GM23338 (cell line): Measurements from ENCODE around the gene SPSB4. TPM values are rescaled to one million over a fixed set of nuclear protein-coding genes. Genes with fewer than 3 reads are reported as not detected.

ENCODE experiments used
- ATAC-seq: fragments of 200-7000 bp; cut with Tn5 transposase; 3 replicates; pipeline ENCODE4 v1.9.1; 2020
- DNase-seq: peaks from one replicate; pipeline ENCODE4 v3.0.0-alpha.2; 2015; ENCODE audit warnings: low spot score
- H2AFZ ChIP-seq: fragments of 200-600 bp; sonication (generic); 2 replicates; pipeline ENCODE4 v1.8.0; 2016; ENCODE audit warnings: antibody characterized with exemption, mild to moderate bottlenecking, moderate library complexity
- H3F3A ChIP-seq: fragments of 200-600 bp; sonication (generic); replicated peaks from 2 replicates; pipeline ENCODE4 v1.8.0; 2017; ENCODE audit warnings: antibody characterized with exemption, mixed run types, low read depth
- H3K27ac ChIP-seq: fragments of 200-600 bp; sonication (generic); 2 replicates; pipeline ENCODE4 v1.6.1; 2016; ENCODE audit warnings: low read depth
- H3K27me3 ChIP-seq: fragments of 200-600 bp; sonication (generic); 2 replicates; pipeline ENCODE4 v1.8.0; 2016; ENCODE audit warnings: mild to moderate bottlenecking, mixed run types, moderate library complexity; ENCODE audit not compliant: insufficient read depth
- H3K36me3 ChIP-seq: fragments of 200-600 bp; sonication (generic); 2 replicates; pipeline ENCODE4 v1.8.0; 2016; ENCODE audit warnings: mild to moderate bottlenecking; ENCODE audit not compliant: insufficient read depth
- H3K4me1 ChIP-seq: fragments of 200-600 bp; sonication (generic); 2 replicates; pipeline ENCODE4 v1.8.0; 2016; ENCODE audit warnings: mild to moderate bottlenecking, moderate library complexity; ENCODE audit not compliant: insufficient read depth
- H3K4me2 ChIP-seq: fragments of 200-600 bp; sonication (generic); 2 replicates; pipeline ENCODE4 v1.7.1; 2017; ENCODE audit warnings: mixed run types
- H3K4me3 ChIP-seq: fragments of 200-600 bp; sonication (generic); 2 replicates; pipeline ENCODE4 v1.6.1; 2016; ENCODE audit warnings: mixed run types
- H3K79me2 ChIP-seq: fragments of 200-600 bp; sonication (generic); replicated peaks from 2 replicates; pipeline ENCODE4 v1.8.0; 2017; ENCODE audit warnings: mild to moderate bottlenecking; ENCODE audit not compliant: insufficient read depth
- H3K9me2 ChIP-seq: fragments of 200-600 bp; sonication (generic); 2 replicates; pipeline ENCODE4 v1.8.0; 2017; ENCODE audit not compliant: insufficient read depth
- H4K20me1 ChIP-seq: fragments of 200-600 bp; sonication (generic); replicated peaks from 2 replicates; pipeline ENCODE4 v1.8.0; 2017; ENCODE audit warnings: mild to moderate bottlenecking; ENCODE audit not compliant: insufficient read depth
- H3K27ac Mint-ChIP-seq: 2 replicates; pipeline ENCODE4 v1.8.0; 2020; ENCODE audit warnings: inconsistent platforms, mild to moderate bottlenecking, moderate library complexity, mixed read lengths
- H3K27me3 Mint-ChIP-seq: 3 replicates; pipeline ENCODE4 v1.8.0; 2022; ENCODE audit warnings: low read depth, mild to moderate bottlenecking, moderate library complexity, mixed read lengths, inconsistent platforms; ENCODE audit not compliant: insufficient read depth, poor library complexity
- H3K36me3 Mint-ChIP-seq: 3 replicates; pipeline ENCODE4 v1.8.0; 2021; ENCODE audit warnings: low read depth, mild to moderate bottlenecking, inconsistent platforms, moderate library complexity, mixed read lengths
- H3K4me1 Mint-ChIP-seq: 3 replicates; pipeline ENCODE4 v1.8.0; 2020; ENCODE audit warnings: mild to moderate bottlenecking, inconsistent platforms, mixed read lengths
- H3K4me3 Mint-ChIP-seq: 3 replicates; pipeline ENCODE4 v1.8.0; 2021; ENCODE audit warnings: moderate library complexity, mild to moderate bottlenecking, inconsistent platforms, mixed read lengths
- H3K9me3 Mint-ChIP-seq: 3 replicates; pipeline ENCODE4 v1.8.0; 2020; ENCODE audit warnings: moderate library complexity, mild to moderate bottlenecking, inconsistent platforms, mixed read lengths
- EZH2 ChIP-seq: fragments of 200-600 bp; sonication (generic); IDR thresholded peaks from one replicate; pipeline ENCODE4 v1.8.0; 2017; ENCODE audit warnings: antibody characterized with exemption, mild to moderate bottlenecking, low read depth; ENCODE audit not compliant: unreplicated experiment
- ZNF114 ChIP-seq: fragments of 250-450 bp; sonication (Bioruptor Pico); IDR thresholded peaks from 2 replicates; pipeline ENCODE4 v1.5.0; 2020; ENCODE audit warnings: mild to moderate bottlenecking, moderate library complexity
- ZNF331 ChIP-seq: fragments of 250-450 bp; sonication (Bioruptor Pico); IDR thresholded peaks from 2 replicates; pipeline ENCODE4 v1.5.0; 2020; ENCODE audit warnings: low read depth, mild to moderate bottlenecking, moderate library complexity
- polyA plus RNA-seq: library from polyadenylated mRNA; unstranded; fragments of >200 nt; fragmentation: Nextera tagmentation; extraction: Ambion mirVana; gene quantifications from 2 replicates; pipeline ENCODE4 v1.2.1, GENCODE V29; 2016
- total RNA-seq: library from RNA; depleted of rRNA; stranded (reverse); fragments of >200 nt; shearing (Covaris generic); gene quantifications from 2 replicates; pipeline ENCODE4 v1.2.3, GENCODE V29; 2014; rRNA removed
- TF ChIP-seq, protein P1 (sequence below): IDR thresholded peaks from one replicate; pipeline ENCODE4 v1.6.1; 2018; ENCODE audit warnings: antibody characterized with exemption; ENCODE audit not compliant: unreplicated experiment
- TF ChIP-seq, protein P2 (sequence below): IDR thresholded peaks from 2 replicates; pipeline ENCODE4 v1.6.1; 2016; ENCODE audit warnings: antibody characterized with exemption
- TF ChIP-seq, protein P3 (sequence below): fragments of 250-450 bp; sonication (Bioruptor Pico); IDR thresholded peaks from 2 replicates; pipeline ENCODE4 v1.5.0; 2020; ENCODE audit warnings: mild to moderate bottlenecking, moderate library complexity

The SPSB4 gene
- total and polyA plus RNA-seq, 2 experiments from 2014 or later: 6.7 to 25.9 TPM

DNA sequence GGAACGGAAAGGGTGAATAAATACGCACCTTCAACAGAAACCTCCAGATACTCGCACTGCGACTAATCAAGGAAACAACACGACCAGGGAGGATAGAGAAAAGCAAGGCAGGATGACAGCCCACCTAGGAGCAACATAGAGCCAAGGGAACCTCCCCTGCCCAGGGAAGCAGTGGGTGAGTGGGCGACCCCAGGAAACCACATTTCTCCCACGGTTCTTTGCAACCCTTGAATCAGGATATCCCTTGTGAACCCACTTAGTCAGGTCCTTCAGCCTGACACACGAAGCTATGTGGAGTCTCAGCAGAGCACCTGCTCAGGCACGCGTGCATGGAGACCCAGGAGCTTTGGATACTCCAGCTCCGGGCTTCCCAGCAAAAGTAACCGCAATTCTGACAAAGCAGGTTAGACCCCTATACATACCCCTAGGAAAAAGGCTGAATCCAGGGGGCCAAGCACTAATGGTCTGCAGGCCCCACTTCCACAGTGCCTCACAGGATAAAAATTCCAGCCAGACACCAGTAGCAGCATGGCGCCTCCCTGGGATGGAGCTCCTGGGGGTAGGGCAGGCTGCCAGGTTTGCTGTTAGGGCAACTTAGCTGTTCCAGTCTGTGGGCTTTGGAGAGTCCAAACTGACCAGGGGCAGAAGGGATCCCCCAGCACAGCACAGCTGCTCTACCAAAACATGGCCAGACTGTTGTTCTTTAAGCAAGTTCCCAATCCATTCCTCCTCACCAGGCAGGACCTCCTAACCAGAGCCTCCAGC lies 142.1 kb downstream of the SPSB4 start:
- Histone ChIP-seq H3K27ac (no peak overlapping the region), H3K4me1 (no peaks in the 10 kb centered on the region), H4K20me1 (no peaks in the 10 kb centered on the region), H3K4me3 (no peak overlapping the region), H3K36me3 (no peaks in the 10 kb centered on the region), H2AFZ (no peak overlapping the region), H3K9me2 (no peaks in the 10 kb centered on the region), H3K27me3 (no peaks in the 10 kb centered on the region), H3K4me2 (no peak overlapping the region), H3F3A (no peaks in the 10 kb centered on the region), H3K79me2 (no peaks in the 10 kb centered on the region)
- Mint-ChIP-seq H3K27ac (no peak overlapping the region), H3K9me3 (no peaks in the 10 kb centered on the region), H3K36me3 (no peaks in the 10 kb centered on the region), H3K27me3 (no peaks in the 10 kb centered on the region), H3K4me1 (0 out of 3 replicates have a peak, but pooled peaks cover 2% of the 10 kb centered on the region), H3K4me3 (no peak overlapping the region)
- TF ChIP-seq EZH2 (no peak), ZNF331 (no peak), ZNF114 (CRISPR knock-in tag) (no peak)
- TF ChIP-seq, protein P1, sequence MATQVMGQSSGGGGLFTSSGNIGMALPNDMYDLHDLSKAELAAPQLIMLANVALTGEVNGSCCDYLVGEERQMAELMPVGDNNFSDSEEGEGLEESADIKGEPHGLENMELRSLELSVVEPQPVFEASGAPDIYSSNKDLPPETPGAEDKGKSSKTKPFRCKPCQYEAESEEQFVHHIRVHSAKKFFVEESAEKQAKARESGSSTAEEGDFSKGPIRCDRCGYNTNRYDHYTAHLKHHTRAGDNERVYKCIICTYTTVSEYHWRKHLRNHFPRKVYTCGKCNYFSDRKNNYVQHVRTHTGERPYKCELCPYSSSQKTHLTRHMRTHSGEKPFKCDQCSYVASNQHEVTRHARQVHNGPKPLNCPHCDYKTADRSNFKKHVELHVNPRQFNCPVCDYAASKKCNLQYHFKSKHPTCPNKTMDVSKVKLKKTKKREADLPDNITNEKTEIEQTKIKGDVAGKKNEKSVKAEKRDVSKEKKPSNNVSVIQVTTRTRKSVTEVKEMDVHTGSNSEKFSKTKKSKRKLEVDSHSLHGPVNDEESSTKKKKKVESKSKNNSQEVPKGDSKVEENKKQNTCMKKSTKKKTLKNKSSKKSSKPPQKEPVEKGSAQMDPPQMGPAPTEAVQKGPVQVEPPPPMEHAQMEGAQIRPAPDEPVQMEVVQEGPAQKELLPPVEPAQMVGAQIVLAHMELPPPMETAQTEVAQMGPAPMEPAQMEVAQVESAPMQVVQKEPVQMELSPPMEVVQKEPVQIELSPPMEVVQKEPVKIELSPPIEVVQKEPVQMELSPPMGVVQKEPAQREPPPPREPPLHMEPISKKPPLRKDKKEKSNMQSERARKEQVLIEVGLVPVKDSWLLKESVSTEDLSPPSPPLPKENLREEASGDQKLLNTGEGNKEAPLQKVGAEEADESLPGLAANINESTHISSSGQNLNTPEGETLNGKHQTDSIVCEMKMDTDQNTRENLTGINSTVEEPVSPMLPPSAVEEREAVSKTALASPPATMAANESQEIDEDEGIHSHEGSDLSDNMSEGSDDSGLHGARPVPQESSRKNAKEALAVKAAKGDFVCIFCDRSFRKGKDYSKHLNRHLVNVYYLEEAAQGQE: no peak
- TF ChIP-seq, protein P2, sequence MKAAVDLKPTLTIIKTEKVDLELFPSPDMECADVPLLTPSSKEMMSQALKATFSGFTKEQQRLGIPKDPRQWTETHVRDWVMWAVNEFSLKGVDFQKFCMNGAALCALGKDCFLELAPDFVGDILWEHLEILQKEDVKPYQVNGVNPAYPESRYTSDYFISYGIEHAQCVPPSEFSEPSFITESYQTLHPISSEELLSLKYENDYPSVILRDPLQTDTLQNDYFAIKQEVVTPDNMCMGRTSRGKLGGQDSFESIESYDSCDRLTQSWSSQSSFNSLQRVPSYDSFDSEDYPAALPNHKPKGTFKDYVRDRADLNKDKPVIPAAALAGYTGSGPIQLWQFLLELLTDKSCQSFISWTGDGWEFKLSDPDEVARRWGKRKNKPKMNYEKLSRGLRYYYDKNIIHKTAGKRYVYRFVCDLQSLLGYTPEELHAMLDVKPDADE: no peak
- TF ChIP-seq, protein P3, sequence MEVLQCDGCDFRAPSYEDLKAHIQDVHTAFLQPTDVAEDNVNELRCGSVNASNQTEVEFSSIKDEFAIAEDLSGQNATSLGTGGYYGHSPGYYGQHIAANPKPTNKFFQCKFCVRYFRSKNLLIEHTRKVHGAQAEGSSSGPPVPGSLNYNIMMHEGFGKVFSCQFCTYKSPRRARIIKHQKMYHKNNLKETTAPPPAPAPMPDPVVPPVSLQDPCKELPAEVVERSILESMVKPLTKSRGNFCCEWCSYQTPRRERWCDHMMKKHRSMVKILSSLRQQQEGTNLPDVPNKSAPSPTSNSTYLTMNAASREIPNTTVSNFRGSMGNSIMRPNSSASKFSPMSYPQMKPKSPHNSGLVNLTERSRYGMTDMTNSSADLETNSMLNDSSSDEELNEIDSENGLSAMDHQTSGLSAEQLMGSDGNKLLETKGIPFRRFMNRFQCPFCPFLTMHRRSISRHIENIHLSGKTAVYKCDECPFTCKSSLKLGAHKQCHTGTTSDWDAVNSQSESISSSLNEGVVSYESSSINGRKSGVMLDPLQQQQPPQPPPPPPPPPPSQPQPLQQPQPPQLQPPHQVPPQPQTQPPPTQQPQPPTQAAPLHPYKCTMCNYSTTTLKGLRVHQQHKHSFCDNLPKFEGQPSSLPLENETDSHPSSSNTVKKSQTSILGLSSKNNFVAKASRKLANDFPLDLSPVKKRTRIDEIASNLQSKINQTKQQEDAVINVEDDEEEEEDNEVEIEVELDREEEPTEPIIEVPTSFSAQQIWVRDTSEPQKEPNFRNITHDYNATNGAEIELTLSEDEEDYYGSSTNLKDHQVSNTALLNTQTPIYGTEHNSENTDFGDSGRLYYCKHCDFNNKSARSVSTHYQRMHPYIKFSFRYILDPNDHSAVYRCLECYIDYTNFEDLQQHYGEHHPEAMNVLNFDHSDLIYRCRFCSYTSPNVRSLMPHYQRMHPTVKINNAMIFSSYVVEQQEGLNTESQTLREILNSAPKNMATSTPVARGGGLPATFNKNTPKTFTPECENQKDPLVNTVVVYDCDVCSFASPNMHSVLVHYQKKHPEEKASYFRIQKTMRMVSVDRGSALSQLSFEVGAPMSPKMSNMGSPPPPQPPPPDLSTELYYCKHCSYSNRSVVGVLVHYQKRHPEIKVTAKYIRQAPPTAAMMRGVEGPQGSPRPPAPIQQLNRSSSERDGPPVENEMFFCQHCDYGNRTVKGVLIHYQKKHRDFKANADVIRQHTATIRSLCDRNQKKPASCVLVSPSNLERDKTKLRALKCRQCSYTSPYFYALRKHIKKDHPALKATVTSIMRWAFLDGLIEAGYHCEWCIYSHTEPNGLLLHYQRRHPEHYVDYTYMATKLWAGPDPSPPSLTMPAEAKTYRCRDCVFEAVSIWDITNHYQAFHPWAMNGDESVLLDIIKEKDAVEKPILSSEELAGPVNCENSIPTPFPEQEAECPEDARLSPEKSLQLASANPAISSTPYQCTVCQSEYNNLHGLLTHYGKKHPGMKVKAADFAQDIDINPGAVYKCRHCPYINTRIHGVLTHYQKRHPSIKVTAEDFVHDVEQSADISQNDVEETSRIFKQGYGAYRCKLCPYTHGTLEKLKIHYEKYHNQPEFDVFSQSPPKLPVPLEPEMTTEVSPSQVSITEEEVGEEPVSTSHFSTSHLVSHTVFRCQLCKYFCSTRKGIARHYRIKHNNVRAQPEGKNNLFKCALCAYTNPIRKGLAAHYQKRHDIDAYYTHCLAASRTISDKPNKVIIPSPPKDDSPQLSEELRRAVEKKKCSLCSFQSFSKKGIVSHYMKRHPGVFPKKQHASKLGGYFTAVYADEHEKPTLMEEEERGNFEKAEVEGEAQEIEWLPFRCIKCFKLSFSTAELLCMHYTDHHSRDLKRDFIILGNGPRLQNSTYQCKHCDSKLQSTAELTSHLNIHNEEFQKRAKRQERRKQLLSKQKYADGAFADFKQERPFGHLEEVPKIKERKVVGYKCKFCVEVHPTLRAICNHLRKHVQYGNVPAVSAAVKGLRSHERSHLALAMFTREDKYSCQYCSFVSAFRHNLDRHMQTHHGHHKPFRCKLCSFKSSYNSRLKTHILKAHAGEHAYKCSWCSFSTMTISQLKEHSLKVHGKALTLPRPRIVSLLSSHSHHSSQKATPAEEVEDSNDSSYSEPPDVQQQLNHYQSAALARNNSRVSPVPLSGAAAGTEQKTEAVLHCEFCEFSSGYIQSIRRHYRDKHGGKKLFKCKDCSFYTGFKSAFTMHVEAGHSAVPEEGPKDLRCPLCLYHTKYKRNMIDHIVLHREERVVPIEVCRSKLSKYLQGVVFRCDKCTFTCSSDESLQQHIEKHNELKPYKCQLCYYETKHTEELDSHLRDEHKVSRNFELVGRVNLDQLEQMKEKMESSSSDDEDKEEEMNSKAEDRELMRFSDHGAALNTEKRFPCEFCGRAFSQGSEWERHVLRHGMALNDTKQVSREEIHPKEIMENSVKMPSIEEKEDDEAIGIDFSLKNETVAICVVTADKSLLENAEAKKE: no peak
- DNase-seq (no peak), ATAC-seq (no peak)

Other genes with a start within 250 kb of the SPSB4 start
- gene SLC25A36, start 109.5 kb upstream of the SPSB4 start, total RNA-seq: 123 and 135 TPM in 2 replicates
- 93.7 and 113 TPM in 2 replicates for gene SLC25A36, start 109.5 kb upstream of the SPSB4 start, polyA plus RNA-seq
- 20.1 TPM in 2 replicates for gene PXYLP1, start 180.5 kb downstream of the SPSB4 start, total RNA-seq
- 8.9 and 9.3 TPM in 2 replicates for gene PXYLP1, start 180.5 kb downstream of the SPSB4 start, polyA plus RNA-seq